GM12864 (cell line): ENCODE measurements around the gene VSIR.

Experiments used
- DNase-seq: peaks from one replicate; pipeline ENCODE4 v3.0.0-alpha.2; 2011; ENCODE audit warnings: low read depth
- H3K4me3 ChIP-seq: 2 replicates; pipeline ENCODE4 v1.5.1; 2011; ENCODE audit warnings: mild to moderate bottlenecking, low read depth, low read length, control low read depth
- TF ChIP-seq, protein P1 (sequence below): IDR thresholded peaks from 2 replicates; pipeline ENCODE4 v1.5.1; 2011; ENCODE audit warnings: low read depth, mild to moderate bottlenecking, moderate library complexity, low read length, control low read depth, inconsistent platforms; ENCODE audit errors: missing control alignments

VSIR gene

DNA sequence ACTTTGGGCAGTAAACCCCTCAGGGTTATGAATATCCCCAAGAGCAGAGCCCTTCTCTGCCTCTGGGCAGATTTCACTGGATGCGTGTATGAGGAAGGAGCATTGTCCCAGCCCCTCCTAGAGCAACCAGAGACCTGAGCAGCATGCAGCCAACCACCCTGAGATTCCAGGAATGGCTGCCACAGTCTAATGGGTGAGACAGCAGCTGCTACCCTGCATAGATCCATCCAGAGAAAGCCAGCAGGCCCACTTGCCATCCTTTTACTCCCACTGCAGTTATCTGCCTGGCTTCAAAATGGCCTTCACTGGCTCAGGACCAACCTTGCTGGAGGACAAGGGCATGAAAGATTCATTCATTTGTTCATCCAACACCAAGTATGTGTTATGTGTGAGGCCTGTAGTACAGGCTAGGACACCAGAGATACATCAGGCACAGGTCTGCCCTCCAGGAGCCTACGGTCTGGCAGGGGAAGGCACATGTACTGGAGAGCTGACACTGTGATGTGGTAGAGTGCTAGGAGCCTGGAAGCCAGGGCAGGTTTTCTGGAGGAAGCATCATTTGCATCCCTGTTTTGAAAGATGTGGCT is 27.6 kb downstream of the VSIR start:
- H3K4me3 ChIP-seq: no peak overlapping the region
- TF ChIP-seq, protein P1, sequence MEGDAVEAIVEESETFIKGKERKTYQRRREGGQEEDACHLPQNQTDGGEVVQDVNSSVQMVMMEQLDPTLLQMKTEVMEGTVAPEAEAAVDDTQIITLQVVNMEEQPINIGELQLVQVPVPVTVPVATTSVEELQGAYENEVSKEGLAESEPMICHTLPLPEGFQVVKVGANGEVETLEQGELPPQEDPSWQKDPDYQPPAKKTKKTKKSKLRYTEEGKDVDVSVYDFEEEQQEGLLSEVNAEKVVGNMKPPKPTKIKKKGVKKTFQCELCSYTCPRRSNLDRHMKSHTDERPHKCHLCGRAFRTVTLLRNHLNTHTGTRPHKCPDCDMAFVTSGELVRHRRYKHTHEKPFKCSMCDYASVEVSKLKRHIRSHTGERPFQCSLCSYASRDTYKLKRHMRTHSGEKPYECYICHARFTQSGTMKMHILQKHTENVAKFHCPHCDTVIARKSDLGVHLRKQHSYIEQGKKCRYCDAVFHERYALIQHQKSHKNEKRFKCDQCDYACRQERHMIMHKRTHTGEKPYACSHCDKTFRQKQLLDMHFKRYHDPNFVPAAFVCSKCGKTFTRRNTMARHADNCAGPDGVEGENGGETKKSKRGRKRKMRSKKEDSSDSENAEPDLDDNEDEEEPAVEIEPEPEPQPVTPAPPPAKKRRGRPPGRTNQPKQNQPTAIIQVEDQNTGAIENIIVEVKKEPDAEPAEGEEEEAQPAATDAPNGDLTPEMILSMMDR: no peak
- DNase-seq: no peak

DNA sequence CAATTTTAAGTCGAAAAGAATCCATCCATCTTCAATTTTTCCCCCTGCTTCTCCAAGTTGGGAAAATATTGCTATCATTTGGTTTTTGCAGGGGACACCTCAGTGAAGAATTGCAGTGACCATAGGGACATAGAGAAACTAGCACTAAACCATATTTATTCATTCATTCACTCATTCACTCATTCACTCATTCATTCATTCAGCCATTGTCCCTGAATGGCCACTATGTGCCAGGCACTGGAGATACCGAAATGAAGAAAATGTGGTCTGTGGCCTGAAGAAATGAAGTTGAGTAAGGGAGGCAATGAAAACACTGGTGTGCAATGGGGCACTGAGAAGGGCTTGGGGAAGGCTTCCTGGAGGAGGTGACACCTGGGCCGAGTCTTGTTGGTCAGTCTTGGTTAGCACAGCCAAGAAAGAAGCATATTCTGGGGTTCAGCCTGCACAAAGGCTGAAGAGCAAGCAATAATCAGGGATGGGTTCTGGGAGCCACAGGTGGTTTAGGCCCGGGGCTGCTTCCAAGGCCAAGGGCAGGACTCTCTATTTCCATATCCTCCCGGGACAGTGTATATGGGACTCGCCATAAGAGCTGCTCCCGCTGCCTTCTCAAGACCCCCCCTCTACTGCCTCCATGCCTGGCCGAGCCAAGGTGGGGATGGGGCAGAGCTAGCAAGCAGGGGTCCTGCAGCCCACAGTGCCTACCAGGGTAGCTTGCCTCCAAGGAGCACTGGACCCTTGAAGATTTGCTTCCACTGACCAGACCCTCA is 28.2 kb downstream of the VSIR start:
- no peak for DNase-seq
- no peak overlapping the region for H3K4me3 ChIP-seq
- TF ChIP-seq, protein P1: no peak

DNA sequence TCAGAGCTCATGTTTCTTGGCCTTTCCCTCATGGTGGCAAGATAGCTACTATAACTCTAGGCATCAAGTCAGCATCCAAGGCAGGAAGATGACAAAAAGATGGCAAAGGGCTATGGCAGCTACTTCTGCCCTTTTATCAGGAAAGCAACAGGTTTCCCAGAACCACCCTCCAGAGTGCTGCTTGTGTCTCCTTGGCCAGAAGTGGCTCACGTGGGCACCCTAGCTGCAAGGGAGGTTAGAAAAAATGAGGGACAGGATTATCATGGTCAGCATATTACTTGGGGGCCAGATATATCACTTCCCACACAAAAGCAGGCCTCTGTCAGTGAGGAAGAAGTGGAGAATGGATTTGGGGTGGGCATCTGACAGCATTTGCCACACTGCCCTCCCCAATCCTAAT is 29.5 kb downstream of the VSIR start:
- TF ChIP-seq, protein P1: no peak
- H3K4me3 ChIP-seq: no peak overlapping the region
- DNase-seq: no peak

DNA sequence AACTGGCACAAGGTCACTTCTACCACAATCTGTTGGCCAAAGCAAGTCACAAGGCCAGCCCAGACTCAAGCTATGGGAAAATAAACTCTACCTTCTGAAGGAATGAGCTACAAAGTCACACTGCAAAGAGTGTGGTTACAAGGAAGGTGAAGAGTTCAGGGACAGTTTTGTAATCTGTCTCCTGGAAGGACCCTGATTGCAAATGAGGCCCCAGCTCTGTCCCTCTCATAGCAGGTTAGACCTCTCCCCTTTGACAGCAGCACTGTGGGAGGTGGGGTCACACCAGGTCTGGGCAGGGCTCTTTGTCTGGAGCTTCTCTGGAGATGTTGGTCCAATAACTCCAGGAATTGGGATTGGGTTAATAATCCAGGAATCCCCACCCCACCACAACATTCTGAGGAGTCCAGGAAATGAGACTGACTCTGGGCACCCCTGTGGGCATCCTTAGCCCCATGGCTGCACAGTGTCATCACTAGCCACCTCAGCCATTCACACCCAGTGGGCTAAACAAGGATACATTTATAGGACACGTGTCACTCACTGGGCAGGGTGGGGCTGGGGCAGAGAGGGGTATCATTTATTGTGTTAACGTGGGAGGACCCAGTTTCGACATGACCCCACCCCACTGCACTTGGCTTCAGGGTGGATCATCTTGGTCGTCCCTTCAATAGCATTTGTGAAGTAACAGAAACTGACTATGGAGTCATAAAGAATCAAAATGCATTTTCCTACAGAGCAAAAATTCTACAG is 30.1 kb downstream of the VSIR start:
- no peak overlapping the region for H3K4me3 ChIP-seq
- TF ChIP-seq, protein P1: no peak
- no peak for DNase-seq

DNA sequence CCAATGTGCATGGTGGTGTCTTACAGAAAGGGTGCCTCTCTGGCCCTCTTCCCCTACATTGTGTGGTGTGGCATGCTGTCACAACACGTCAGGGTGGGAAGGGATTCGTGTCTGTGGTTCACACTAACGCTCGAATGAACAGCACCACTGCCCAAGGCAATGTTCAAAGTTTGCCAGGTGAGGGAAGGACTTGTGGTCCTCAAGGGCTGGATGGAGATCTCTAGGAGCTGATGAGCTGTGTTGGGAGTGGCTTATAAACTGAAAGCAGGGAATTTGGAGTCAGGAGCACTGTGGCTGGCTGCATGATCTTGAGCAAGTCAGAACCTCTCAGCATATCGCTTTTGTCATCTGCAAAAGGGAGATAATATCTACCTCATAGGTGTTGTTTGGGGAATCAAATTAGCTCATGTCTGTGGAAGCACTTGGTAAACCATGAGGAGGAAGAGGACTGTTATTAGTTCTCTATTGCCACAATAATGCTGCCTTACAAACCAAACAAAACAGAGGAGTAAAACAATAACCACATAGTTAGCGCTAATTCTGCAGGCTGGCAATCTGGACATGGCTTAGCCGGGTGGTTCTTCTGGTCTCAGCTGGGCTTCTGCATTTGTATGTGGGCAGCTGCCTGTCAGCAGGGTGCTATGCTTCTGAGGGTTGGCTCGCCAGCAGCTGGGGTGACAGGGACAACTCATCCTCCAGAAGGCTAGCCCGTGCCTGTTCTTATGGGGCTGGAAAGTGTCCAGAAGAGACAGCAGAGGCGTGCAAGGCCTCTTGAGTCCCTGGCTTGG is 30.8 kb downstream of the VSIR start:
- H3K4me3 ChIP-seq: no peak overlapping the region
- TF ChIP-seq, protein P1: no peak
- DNase-seq: no peak

DNA sequence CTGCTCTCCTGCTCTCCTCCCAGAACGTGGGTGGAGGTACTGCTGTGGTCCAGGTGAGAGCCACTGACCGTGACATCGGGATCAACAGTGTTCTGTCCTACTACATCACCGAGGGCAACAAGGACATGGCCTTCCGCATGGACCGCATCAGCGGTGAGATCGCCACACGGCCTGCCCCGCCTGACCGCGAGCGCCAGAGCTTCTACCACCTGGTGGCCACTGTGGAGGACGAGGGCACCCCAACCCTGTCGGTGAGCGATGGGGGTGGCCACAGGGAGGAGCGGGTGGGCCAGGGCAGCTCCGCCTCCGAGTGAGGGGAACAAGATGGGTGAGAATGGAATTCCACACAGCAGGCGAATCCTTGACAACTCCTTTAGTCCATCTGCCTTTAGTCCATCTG is 31.6 kb downstream of the VSIR start:
- DNase-seq: no peak
- TF ChIP-seq, protein P1: no peak
- no peak overlapping the region for H3K4me3 ChIP-seq
